H9 (cell line): ENCODE data around the gene CCDC74A. TPM values are rescaled to one million over a fixed set of nuclear protein-coding genes. Genes with fewer than 3 reads are reported as not detected.
"Not testable (repeated sequence)": the region's sequence is repeated elsewhere in the genome, so short reads cannot be mapped to it uniquely, and the experiment has no call there.

Experiments
- DNase-seq: peaks from one replicate; pipeline ENCODE4 v3.0.0-alpha.2; 2017
- H2AFZ ChIP-seq: one replicate; pipeline ENCODE4 v1.6.1; 2013; ENCODE audit warnings: mild to moderate bottlenecking, low read length, control low read depth, moderate library complexity
- H2AK5ac ChIP-seq: 2 replicates; pipeline ENCODE4 v1.6.1; 2013; ENCODE audit warnings: low read length, control low read depth, mixed read lengths; ENCODE audit not compliant: insufficient read length
- H2BK120ac ChIP-seq: one replicate; pipeline ENCODE4 v1.6.1; 2013; ENCODE audit warnings: low read depth, mild to moderate bottlenecking, low read length, control low read depth, inconsistent platforms; ENCODE audit not compliant: poor library complexity, severe bottlenecking
- H2BK12ac ChIP-seq: 2 replicates; pipeline ENCODE4 v1.6.1; 2013; ENCODE audit warnings: low read length, control low read depth, mixed read lengths, low read depth; ENCODE audit not compliant: insufficient read length
- H2BK15ac ChIP-seq: 2 replicates; pipeline ENCODE4 v1.6.1; 2013; ENCODE audit warnings: low read depth, low read length, control low read depth
- H2BK20ac ChIP-seq: one replicate; pipeline ENCODE4 v1.6.1; 2013; ENCODE audit warnings: low read depth, mild to moderate bottlenecking, low read length, control low read depth, inconsistent platforms; ENCODE audit not compliant: poor library complexity, severe bottlenecking
- H2BK5ac ChIP-seq: 2 replicates; pipeline ENCODE4 v1.6.1; 2013; ENCODE audit warnings: low read length, control low read depth, mixed read lengths; ENCODE audit not compliant: insufficient read length
- H3K14ac ChIP-seq: 2 replicates; pipeline ENCODE4 v1.6.1; 2013; ENCODE audit warnings: low read length, control low read depth; ENCODE audit not compliant: insufficient read depth
- H3K18ac ChIP-seq: 2 replicates; pipeline ENCODE4 v1.6.1; 2013; ENCODE audit warnings: low read depth, mild to moderate bottlenecking, mixed read lengths, low read length, control low read depth; ENCODE audit not compliant: insufficient read length
- H3K23ac ChIP-seq: 2 replicates; pipeline ENCODE4 v1.6.1; 2013; ENCODE audit warnings: low read length, control low read depth, mixed read lengths, low read depth; ENCODE audit not compliant: insufficient read length
- H3K23me2 ChIP-seq: 2 replicates; pipeline ENCODE4 v1.6.1; 2013; ENCODE audit warnings: low read depth, mild to moderate bottlenecking, mixed read lengths, low read length, control low read depth; ENCODE audit not compliant: insufficient read length, poor library complexity, severe bottlenecking
- H3K27ac ChIP-seq: 2 replicates; pipeline ENCODE4 v1.5.1; 2013; ENCODE audit warnings: low read length, control low read depth, mixed read lengths, low read depth; ENCODE audit not compliant: insufficient read length
- H3K27me3 ChIP-seq: 2 replicates; pipeline ENCODE4 v1.6.1; 2013; ENCODE audit warnings: low read length, control low read depth, inconsistent platforms; ENCODE audit not compliant: insufficient read depth
- H3K4ac ChIP-seq: 2 replicates; pipeline ENCODE4 v1.6.1; 2013; ENCODE audit warnings: low read depth, mild to moderate bottlenecking, control low read depth, inconsistent platforms, low read length, moderate library complexity
- H3K4me1 ChIP-seq: 2 replicates; pipeline ENCODE4 v1.6.1; 2013; ENCODE audit warnings: low read length, control low read depth, inconsistent platforms; ENCODE audit not compliant: insufficient read depth
- H3K4me2 ChIP-seq: 2 replicates; pipeline ENCODE4 v1.6.1; 2013; ENCODE audit warnings: low read length, control low read depth, mixed read lengths; ENCODE audit not compliant: insufficient read length, insufficient read depth
- H3K56ac ChIP-seq: 2 replicates; pipeline ENCODE4 v1.6.1; 2013; ENCODE audit warnings: low read depth, mild to moderate bottlenecking, mixed read lengths, low read length, control low read depth; ENCODE audit not compliant: insufficient read length
- H3K79me1 ChIP-seq: 2 replicates; pipeline ENCODE4 v1.6.1; 2013; ENCODE audit warnings: low read depth, mild to moderate bottlenecking, moderate library complexity, low read length, control low read depth, inconsistent platforms; ENCODE audit not compliant: insufficient read depth, poor library complexity, severe bottlenecking
- H3K79me2 ChIP-seq: 2 replicates; pipeline ENCODE4 v1.6.1; 2013; ENCODE audit warnings: low read length, control low read depth, inconsistent platforms; ENCODE audit not compliant: insufficient read depth
- H3K9ac ChIP-seq: 2 replicates; pipeline ENCODE4 v1.6.1; 2013; ENCODE audit warnings: low read length, control low read depth, mixed read lengths; ENCODE audit not compliant: insufficient read length; ENCODE audit errors: extremely low read depth
- H3K9me3 ChIP-seq: one replicate; pipeline ENCODE4 v1.6.1; 2013; ENCODE audit warnings: low read depth, low read length, inconsistent platforms; ENCODE audit not compliant: control insufficient read depth
- H3T11ph ChIP-seq: one replicate; pipeline ENCODE4 v1.6.1; 2013; ENCODE audit warnings: mild to moderate bottlenecking, low read length, control low read depth, inconsistent platforms
- H4K20me1 ChIP-seq: one replicate; pipeline ENCODE4 v1.6.1; 2013; ENCODE audit not compliant: control insufficient read depth, insufficient read length, insufficient read depth
- H4K5ac ChIP-seq: 2 replicates; pipeline ENCODE4 v1.6.1; 2013; ENCODE audit warnings: low read depth, mild to moderate bottlenecking, mixed read lengths, low read length, control low read depth; ENCODE audit not compliant: insufficient read length
- H4K8ac ChIP-seq: replicated peaks from 2 replicates; pipeline ENCODE4 v1.6.1; 2013; ENCODE audit warnings: low read length, control low read depth, mixed read lengths, low read depth; ENCODE audit not compliant: insufficient read length
- H4K91ac ChIP-seq: 2 replicates; pipeline ENCODE4 v1.6.1; 2013; ENCODE audit warnings: low read depth, mild to moderate bottlenecking, moderate library complexity, mixed read lengths, low read length, control low read depth; ENCODE audit not compliant: insufficient read length
- H3K27ac Mint-ChIP-seq, 3 experiments: 2 replicates in 2 of 3; 3 replicates in 1 of 3; pipeline ENCODE4 v1.8.0; 2020 to 2021; ENCODE audit warnings: mixed read lengths in 3 of 3, mild to moderate bottlenecking in 1 of 3, moderate library complexity in 1 of 3
- H3K27me3 Mint-ChIP-seq: 2 replicates; pipeline ENCODE4 v1.8.0; 2021; ENCODE audit warnings: low read depth, mild to moderate bottlenecking, moderate library complexity, mixed read lengths
- H3K36me3 Mint-ChIP-seq, 3 experiments: 2 replicates in 2 of 3; 3 replicates in 1 of 3; pipeline ENCODE4 v1.8.0; 2020 to 2021; ENCODE audit warnings: low read depth in 3 of 3, mixed read lengths in 3 of 3; ENCODE audit not compliant: insufficient read depth in 1 of 3
- H3K4me1 Mint-ChIP-seq, 2 experiments: 2 replicates each; pipeline ENCODE4 v1.8.0; 2020; ENCODE audit warnings: mixed read lengths in 2 of 2
- H3K4me3 Mint-ChIP-seq, 2 experiments: 2 replicates in 1 of 2; 3 replicates in 1 of 2; pipeline ENCODE4 v1.8.0; 2020 to 2021; ENCODE audit warnings: mild to moderate bottlenecking in 2 of 2, mixed read lengths in 2 of 2, moderate library complexity in 1 of 2
- H3K9me3 Mint-ChIP-seq, 2 experiments: 2 replicates in 1 of 2; 3 replicates in 1 of 2; pipeline ENCODE4 v1.8.0; 2020; ENCODE audit warnings: mild to moderate bottlenecking in 2 of 2, mixed read lengths in 2 of 2, moderate library complexity in 1 of 2
- CTCF ChIP-seq: fragments of 200-600 bp; sonication (generic); conservative IDR thresholded peaks from 3 replicates; pipeline ENCODE4 v1.8.0; 2021; ENCODE audit warnings: antibody characterized with exemption, mild to moderate bottlenecking
- whole genome bisulfite sequencing: extraction: QIAGEN DNeasy Blood & Tissue Kit; methylation state at CpG from one replicate; pipeline ENCODE4 v1.1.7; 2013; ENCODE audit warnings: missing lambda C conversion rate, low lambda C conversion rate, mixed read lengths; ENCODE audit not compliant: insufficient read length; ENCODE audit errors: extremely low coverage; 5-methylcytosine and 5-hydroxymethylcytosine counted together
- total RNA-seq: library from RNA; stranded (reverse); gene quantifications from 2 replicates; pipeline ENCODE4 v1.2.1, GENCODE V29; 2021

CCDC74A gene
- total RNA-seq, 1 experiment from 2014 or later: 10.8 TPM

- no peak overlapping the region for H4K5ac ChIP-seq
- no peak overlapping the region for H3K18ac ChIP-seq
- no peak overlapping the region for H3K27ac Mint-ChIP-seq
- no peak overlapping the region for H3K14ac ChIP-seq
- no peak for DNase-seq
- no peak overlapping the region for H3K4me2 ChIP-seq
- no peak overlapping the region for H3K4me3 Mint-ChIP-seq
- H3K27ac ChIP-seq: no peak overlapping the region
- H2BK15ac ChIP-seq: no peak overlapping the region
- H4K91ac ChIP-seq: no peak overlapping the region
- no peak overlapping the region for H3K9ac ChIP-seq
- no peaks in the 10 kb centered on the region for H3K79me1 ChIP-seq
- TF ChIP-seq CTCF: no peak
- no peak overlapping the region for H2AK5ac ChIP-seq
- H3K79me2 ChIP-seq: no peaks in the 10 kb centered on the region
- H2BK20ac ChIP-seq: no peak overlapping the region
- no peak overlapping the region for H2AFZ ChIP-seq
- H3K27me3 ChIP-seq: no peaks in the 10 kb centered on the region
- H3K9me3 Mint-ChIP-seq: no peaks in the 10 kb centered on the region
- no peak overlapping the region for H3K23ac ChIP-seq
- H4K20me1 ChIP-seq: no peaks in the 10 kb centered on the region
- H3K9me3 ChIP-seq: no peaks in the 10 kb centered on the region
- no peak overlapping the region for H3K4ac ChIP-seq
- no peaks in the 10 kb centered on the region for H3K36me3 Mint-ChIP-seq
- H3K4me1 Mint-ChIP-seq: peaks cover 6 to 10% of the 10 kb centered on the region in 2 experiments
- H3K56ac ChIP-seq: no peak overlapping the region
- no peak overlapping the region for H2BK5ac ChIP-seq
- H4K8ac ChIP-seq: no peak overlapping the region
- peaks cover 1% of the 10 kb centered on the region; the same call in 1 of the 2 replicates for H3K27me3 Mint-ChIP-seq
- no peaks in the 10 kb centered on the region; the same call in 1 of the 2 replicates for H3K4me1 ChIP-seq
- H3K23me2 ChIP-seq: no peaks in the 10 kb centered on the region
- H2BK12ac ChIP-seq: no peak overlapping the region
- H2BK120ac ChIP-seq: no peak overlapping the region
- no peak overlapping the region for H3T11ph ChIP-seq
These were observed 40.2 kb downstream of the CCDC74A start for GRCh38 chr2:131567891-131568290.

- H2BK5ac ChIP-seq, H2BK15ac ChIP-seq, H3K27ac Mint-ChIP-seq, H4K20me1 ChIP-seq, H3K36me3 Mint-ChIP-seq, H3K23me2 ChIP-seq, DNase-seq, H3K27ac ChIP-seq, H4K5ac ChIP-seq, H3K23ac ChIP-seq, H3K4me2 ChIP-seq, H3K4me1 ChIP-seq, H2AFZ ChIP-seq, H3K18ac ChIP-seq, H2AK5ac ChIP-seq, H3K9me3 ChIP-seq, H3K27me3 Mint-ChIP-seq, H4K91ac ChIP-seq, H3K79me2 ChIP-seq, H3K9me3 Mint-ChIP-seq, H3K27me3 ChIP-seq, H2BK20ac ChIP-seq, H2BK120ac ChIP-seq, H3K79me1 ChIP-seq, H4K8ac ChIP-seq, H2BK12ac ChIP-seq, H3K4me3 Mint-ChIP-seq, H3K14ac ChIP-seq, H3K4me1 Mint-ChIP-seq, H3K4ac ChIP-seq, H3K56ac ChIP-seq, H3K9ac ChIP-seq, H3T11ph ChIP-seq: not testable (repeated sequence)
- no CpG with 5 or more reads among the region's 1 CpG for WGBS
These were observed 40.7 kb downstream of the CCDC74A start for GRCh38 chr2:131568401-131568800.
